Endothelial cell of umbilical vein (primary cell): ENCODE results near the gene DCLK1. TPM values are rescaled to one million over a fixed set of nuclear protein-coding genes. Genes with fewer than 3 reads are reported as not detected.
A peak's percentile ranks its signal among the peaks of the same experiment; 100 is the strongest.

Source experiments
- BruUV-seq: library from RNA; stranded (reverse); fragments of 400-500 nt; replicated peaks from 2 replicates; lab custom pipeline; 2021; lab: Mats Ljungman, UMichigan
- CTCF ChIA-PET: fragments of 300-600, 350-600 bp; sonication (Branson Sonifier 250); formaldehyde crosslinking; loops from one replicate; lab custom pipeline; 2021; ENCODE audit warnings: antibody characterized with exemption, inconsistent platforms; lab: Charles Lee
- POLR2A ChIA-PET: fragments of 300-600, 350-600 bp; sonication (Branson Sonifier 250); formaldehyde crosslinking; loops from one replicate; lab custom pipeline; 2021; ENCODE audit warnings: antibody characterized with exemption, inconsistent platforms; lab: Charles Lee
- DNase-seq: peaks from one replicate; pipeline ENCODE4 v3.0.0-alpha.2; 2011; ENCODE audit warnings: low read depth, low spot score
- FAIRE-seq: peaks from 2 replicates; lab custom pipeline; 2011; peaks lifted over from hg19 to GRCh38; lab: Jason Lieb, UNC
- H2AFZ ChIP-seq: 2 replicates; pipeline ENCODE4 v1.6.0; 2012; ENCODE audit warnings: low read depth, low read length, control low read depth, inconsistent platforms
- H3K27ac ChIP-seq: 2 replicates; pipeline ENCODE4 v1.5.1; 2011; ENCODE audit warnings: low read depth, mild to moderate bottlenecking, control low read depth, low read length, moderate library complexity; ENCODE audit not compliant: insufficient read depth
- H3K27me3 ChIP-seq, 2 experiments: 2 replicates each; pipeline versions ENCODE4 v1.6.0 to v1.6.1; 2011; ENCODE audit warnings: low read length in 2 of 2, mixed read lengths in 1 of 2; ENCODE audit not compliant: control insufficient read depth in 2 of 2, insufficient read depth in 2 of 2
- H3K36me3 ChIP-seq, 2 experiments: 2 replicates in 1 of 2; 3 replicates in 1 of 2; pipeline ENCODE4 v1.5.1; 2011; ENCODE audit warnings: low read length in 2 of 2, mild to moderate bottlenecking in 1 of 2, moderate library complexity in 1 of 2; ENCODE audit not compliant: control insufficient read depth in 2 of 2, insufficient read depth in 2 of 2; ENCODE audit errors: extremely low read depth in 1 of 2
- H3K4me1 ChIP-seq: 3 replicates; pipeline ENCODE4 v1.5.1; 2011; ENCODE audit warnings: mild to moderate bottlenecking, low read length; ENCODE audit not compliant: control insufficient read depth, insufficient read depth; ENCODE audit errors: extremely low read depth
- H3K4me2 ChIP-seq: 2 replicates; pipeline ENCODE4 v1.6.1; 2011; ENCODE audit warnings: low read length, control low read depth, mixed read lengths; ENCODE audit not compliant: insufficient read depth
- H3K4me3 ChIP-seq, 3 experiments: fragments of 200-600 bp in 1 of 3; sonication (generic), shearing (Covaris generic) in 1 of 3; replicated peaks in 1 of 3; 2 replicates each; pipeline ENCODE4 v1.5.1; 2011 to 2016; ENCODE audit warnings: control low read depth in 3 of 3, low read length in 3 of 3, mild to moderate bottlenecking in 2 of 3, inconsistent platforms in 1 of 3, low read depth in 1 of 3, moderate library complexity in 1 of 3; ENCODE audit not compliant: insufficient read depth in 1 of 3
- H3K79me2 ChIP-seq: 2 replicates; pipeline ENCODE4 v1.6.0; 2012; ENCODE audit warnings: low read length, inconsistent platforms; ENCODE audit not compliant: control insufficient read depth, insufficient read depth
- H3K9ac ChIP-seq: replicated peaks from 2 replicates; pipeline ENCODE3; 2011; ENCODE audit warnings: low read length, control low read depth; ENCODE audit not compliant: insufficient read depth; ENCODE audit errors: extremely low read depth
- H3K9me1 ChIP-seq: replicated peaks from 3 replicates; pipeline ENCODE4 v1.6.0; 2011; ENCODE audit warnings: mild to moderate bottlenecking, low read length; ENCODE audit not compliant: control insufficient read depth, insufficient read depth; ENCODE audit errors: extremely low read depth
- H3K9me3 ChIP-seq: replicated peaks from 2 replicates; pipeline ENCODE4 v1.5.1; 2012; ENCODE audit warnings: low read length, inconsistent platforms; ENCODE audit not compliant: control insufficient read depth, insufficient read depth
- H4K20me1 ChIP-seq: replicated peaks from 2 replicates; pipeline ENCODE3; 2011; ENCODE audit warnings: mild to moderate bottlenecking, low read length; ENCODE audit not compliant: control insufficient read depth, insufficient read depth; ENCODE audit errors: extremely low read depth
- EZH2 ChIP-seq: IDR thresholded peaks from 2 replicates; pipeline ENCODE4 v1.6.1; 2012; ENCODE audit warnings: borderline replicate concordance, low read depth, mild to moderate bottlenecking, moderate library complexity, low read length, inconsistent platforms; ENCODE audit not compliant: severe bottlenecking
- FOS ChIP-seq: IDR thresholded peaks from 2 replicates; pipeline ENCODE4 v1.6.1; 2011; ENCODE audit warnings: mild to moderate bottlenecking, low read length, moderate library complexity, borderline replicate concordance; ENCODE audit not compliant: insufficient read depth
- JUN ChIP-seq: IDR thresholded peaks from 2 replicates; pipeline ENCODE4 v1.6.1; 2011; ENCODE audit warnings: borderline replicate concordance, low read depth; ENCODE audit not compliant: insufficient read length, insufficient read depth
- MYC ChIP-seq: IDR thresholded peaks from one replicate; pipeline ENCODE4 v1.6.1; 2011; ENCODE audit warnings: mild to moderate bottlenecking, low read depth, low read length
- dilution Hi-C: fragments of 300-500 bp; cut with MboI; formaldehyde crosslinking; loops from one replicate; pipeline ENCODE4 v1.15.0; 2019; ENCODE audit warnings: low sequenced_read_pairs; ENCODE audit not compliant: extremely low pct_ligation_motif_present
- intact Hi-C: fragments of 100-400 bp; cut with micrococcal nuclease; formaldehyde crosslinking; loops from one replicate; pipeline ENCODE4 v1.10.0; 2022
- polyA plus RNA-seq, 4 experiments: library from polyadenylated mRNA; depleted of rRNA in 3 of 4; stranded (reverse) in 3 of 4; unstranded in 1 of 4; fragments of >200 nt; gene quantifications; 2 replicates each; pipeline versions ENCODE4 v1.2.1 to v1.2.3, GENCODE V29; 2011 to 2012; ENCODE audit warnings: missing spikeins in 1 of 4
- total RNA-seq: library from RNA; stranded (reverse); gene quantifications from 2 replicates; pipeline ENCODE4 v1.2.3, GENCODE V29; 2021
- TF ChIP-seq, protein P1 (sequence below), 2 donors: IDR thresholded peaks; 1 replicate in 1 of 2; 2 replicates in 1 of 2; pipeline ENCODE4 v1.5.1; 2011; ENCODE audit warnings: low read length in 2 of 2, mild to moderate bottlenecking in 2 of 2, moderate library complexity in 2 of 2, control low read depth in 1 of 2, inconsistent platforms in 1 of 2, low read depth in 1 of 2; ENCODE audit not compliant: insufficient read depth in 1 of 2; ENCODE audit errors: extremely low read depth in 1 of 2

Gene DCLK1
- total and polyA plus RNA-seq, 2 donors (not counting 3 experiments of a cell fraction or from before 2014, with no cell fraction given), result 0.28 to 3.9 TPM

DNA sequence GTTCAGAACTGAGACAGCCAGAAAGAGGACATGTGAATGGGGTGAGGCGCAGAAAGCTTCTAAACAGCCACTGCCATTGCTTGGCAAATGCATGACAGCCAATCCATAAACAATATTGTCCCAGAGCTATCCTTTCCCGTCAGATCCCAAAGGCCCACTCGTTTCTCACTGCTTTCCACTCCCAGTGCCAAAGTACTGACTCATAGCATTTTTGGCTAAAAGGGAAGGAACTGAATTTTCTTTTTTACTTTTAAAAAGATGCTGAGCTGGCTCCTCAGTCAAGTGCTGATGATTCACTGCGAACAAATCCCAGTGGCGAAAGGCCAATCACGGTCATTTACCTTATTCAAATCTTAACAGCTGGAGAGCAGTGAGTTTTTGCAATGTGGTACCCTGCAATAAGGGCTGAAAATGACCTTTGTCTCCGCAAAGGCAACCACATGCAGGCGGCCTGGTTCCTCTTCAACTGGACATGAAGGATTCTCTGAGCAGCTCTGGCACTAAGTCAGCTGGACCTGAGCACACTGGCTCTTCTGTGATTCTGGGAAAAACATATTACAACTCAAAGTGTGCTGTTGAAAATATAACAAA is 151.7 kb downstream of the DCLK1 start:
- POLR2A ChIA-PET, result interaction anchor here (1.2 kb wide), 1 partner anchor 296 kb away, joined by 4 read pairs; no protein-coding TSS in a partner anchor
- CTCF ChIA-PET, result interaction anchor here (0.7 to 6.3 kb wide), 31 partner anchors 8 to 1090 kb away, joined by 3 to 482 read pairs (median 4); partner anchors contain the start of genes ALG5 and DCLK1
- H3K27ac ChIP-seq, result no peak overlapping the region
- FAIRE-seq, result no peak
- H2AFZ ChIP-seq, result no peak overlapping the region
- peaks cover 0 to 2% of the 10 kb centered on the region in 2 experiments for H3K27me3 ChIP-seq
- H3K79me2 ChIP-seq, result no peaks in the 10 kb centered on the region
- DNase-seq, result peak; percentile 39
- no peaks in the 10 kb centered on the region for H3K36me3 ChIP-seq
- no TSS peak for BruUV-seq
- H3K4me2 ChIP-seq, result no peak overlapping the region
- peaks cover 7% of the 10 kb centered on the region for H3K4me1 ChIP-seq
- no peak overlapping the region for H3K4me3 ChIP-seq
- intact Hi-C loops, result loop anchor here (2.0 to 5.0 kb wide), 3 partner anchors 228 to 757 kb away; partner anchors contain the start of gene SPART
- no peaks in the 10 kb centered on the region for H3K9me3 ChIP-seq
- no peaks in the 10 kb centered on the region for H4K20me1 ChIP-seq
- TF ChIP-seq FOS, result peak; percentile 68
- no peak for TF ChIP-seq JUN
- no peak for TF ChIP-seq EZH2
- no peak for TF ChIP-seq MYC
- no peaks in the 10 kb centered on the region for H3K9me1 ChIP-seq
- H3K9ac ChIP-seq, result no peak overlapping the region
- dilution Hi-C loops, result no loop called here

DNA sequence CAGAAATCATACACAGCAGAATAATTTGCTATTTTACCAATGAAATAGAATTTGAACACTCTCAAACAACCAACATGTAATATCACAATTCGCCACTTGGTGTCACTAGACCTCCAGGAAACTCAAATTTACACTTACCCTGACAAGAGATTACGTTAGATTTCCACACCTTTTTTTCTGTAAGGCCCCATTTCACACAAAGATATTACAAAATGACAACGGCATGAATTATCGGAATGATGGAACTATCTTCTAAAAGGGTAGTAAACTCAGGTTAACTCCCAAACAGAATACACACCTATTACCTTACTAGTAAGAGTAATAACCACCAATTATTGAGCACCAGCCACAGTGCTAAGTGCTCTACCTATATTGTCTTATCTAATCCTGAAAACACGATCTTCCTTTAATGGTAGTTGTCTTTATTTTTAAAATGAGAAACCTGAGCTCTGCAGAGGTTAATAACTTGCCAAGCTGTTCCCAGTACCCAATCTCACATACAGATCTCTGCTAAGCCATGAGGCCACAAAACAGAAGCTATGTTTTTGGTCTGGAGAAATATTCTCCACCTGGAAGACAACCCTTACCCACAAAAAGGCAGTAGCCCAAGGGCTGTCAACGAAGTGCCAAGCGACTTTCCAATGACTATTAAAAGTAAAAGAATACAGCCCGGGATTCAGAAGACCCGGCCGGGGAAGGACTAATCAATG is 152.4 kb downstream of the DCLK1 start:
- BruUV-seq, result no TSS peak
- Histone ChIP-seq H3K4me3 (no peak overlapping the region), H3K4me2 (no peak overlapping the region), H3K4me1 (peaks cover 7% of the 10 kb centered on the region), H3K79me2 (no peaks in the 10 kb centered on the region), H3K27me3 (no peaks in the 10 kb centered on the region), H3K36me3 (no peaks in the 10 kb centered on the region), H4K20me1 (no peaks in the 10 kb centered on the region), H2AFZ (no peak overlapping the region), H3K9me3 (no peaks in the 10 kb centered on the region), H3K27ac (no peak overlapping the region), H3K9ac (no peak overlapping the region), H3K9me1 (no peaks in the 10 kb centered on the region)
- CTCF ChIA-PET, result interaction anchor here (0.6 to 6.3 kb wide), 32 partner anchors 8 to 1091 kb away, joined by 3 to 482 read pairs (median 4); partner anchors contain the start of genes ALG5 and DCLK1
- TF ChIP-seq MYC, result no peak
- TF ChIP-seq, protein P1, sequence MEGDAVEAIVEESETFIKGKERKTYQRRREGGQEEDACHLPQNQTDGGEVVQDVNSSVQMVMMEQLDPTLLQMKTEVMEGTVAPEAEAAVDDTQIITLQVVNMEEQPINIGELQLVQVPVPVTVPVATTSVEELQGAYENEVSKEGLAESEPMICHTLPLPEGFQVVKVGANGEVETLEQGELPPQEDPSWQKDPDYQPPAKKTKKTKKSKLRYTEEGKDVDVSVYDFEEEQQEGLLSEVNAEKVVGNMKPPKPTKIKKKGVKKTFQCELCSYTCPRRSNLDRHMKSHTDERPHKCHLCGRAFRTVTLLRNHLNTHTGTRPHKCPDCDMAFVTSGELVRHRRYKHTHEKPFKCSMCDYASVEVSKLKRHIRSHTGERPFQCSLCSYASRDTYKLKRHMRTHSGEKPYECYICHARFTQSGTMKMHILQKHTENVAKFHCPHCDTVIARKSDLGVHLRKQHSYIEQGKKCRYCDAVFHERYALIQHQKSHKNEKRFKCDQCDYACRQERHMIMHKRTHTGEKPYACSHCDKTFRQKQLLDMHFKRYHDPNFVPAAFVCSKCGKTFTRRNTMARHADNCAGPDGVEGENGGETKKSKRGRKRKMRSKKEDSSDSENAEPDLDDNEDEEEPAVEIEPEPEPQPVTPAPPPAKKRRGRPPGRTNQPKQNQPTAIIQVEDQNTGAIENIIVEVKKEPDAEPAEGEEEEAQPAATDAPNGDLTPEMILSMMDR (IDR thresholded peaks at IDR 0.05; ENCODE audit: extremely low read depth in 1 of 2, insufficient read depth in 1 of 2, low read depth in 1 of 2, low read length in 2 of 2), result peak; percentile 35 to 50
- DNase-seq (peak; percentile 78), FAIRE-seq (peak; percentile 95)
- POLR2A ChIA-PET, result interaction anchor here (1.2 kb wide), 1 partner anchor 296 kb away, joined by 4 read pairs; no protein-coding TSS in a partner anchor
- intact Hi-C loops, result loop anchor here (1.0 to 5.0 kb wide), 4 partner anchors 229 to 758 kb away; partner anchors contain the start of gene SPART
- dilution Hi-C loops, result no loop called here
